GM21529 (cell line): Measurements from ENCODE around the gene C10orf143.
"Not testable (repeated sequence)": the region's sequence is repeated elsewhere in the genome, so short reads cannot be mapped to it uniquely, and the experiment has no call there.

ENCODE experiments used
- ATAC-seq: cut with Tn5 transposase; IDR thresholded peaks from one replicate; pipeline ENCODE4 v1.9.1; 2021; ENCODE audit not compliant: unreplicated experiment

Gene C10orf143

DNA sequence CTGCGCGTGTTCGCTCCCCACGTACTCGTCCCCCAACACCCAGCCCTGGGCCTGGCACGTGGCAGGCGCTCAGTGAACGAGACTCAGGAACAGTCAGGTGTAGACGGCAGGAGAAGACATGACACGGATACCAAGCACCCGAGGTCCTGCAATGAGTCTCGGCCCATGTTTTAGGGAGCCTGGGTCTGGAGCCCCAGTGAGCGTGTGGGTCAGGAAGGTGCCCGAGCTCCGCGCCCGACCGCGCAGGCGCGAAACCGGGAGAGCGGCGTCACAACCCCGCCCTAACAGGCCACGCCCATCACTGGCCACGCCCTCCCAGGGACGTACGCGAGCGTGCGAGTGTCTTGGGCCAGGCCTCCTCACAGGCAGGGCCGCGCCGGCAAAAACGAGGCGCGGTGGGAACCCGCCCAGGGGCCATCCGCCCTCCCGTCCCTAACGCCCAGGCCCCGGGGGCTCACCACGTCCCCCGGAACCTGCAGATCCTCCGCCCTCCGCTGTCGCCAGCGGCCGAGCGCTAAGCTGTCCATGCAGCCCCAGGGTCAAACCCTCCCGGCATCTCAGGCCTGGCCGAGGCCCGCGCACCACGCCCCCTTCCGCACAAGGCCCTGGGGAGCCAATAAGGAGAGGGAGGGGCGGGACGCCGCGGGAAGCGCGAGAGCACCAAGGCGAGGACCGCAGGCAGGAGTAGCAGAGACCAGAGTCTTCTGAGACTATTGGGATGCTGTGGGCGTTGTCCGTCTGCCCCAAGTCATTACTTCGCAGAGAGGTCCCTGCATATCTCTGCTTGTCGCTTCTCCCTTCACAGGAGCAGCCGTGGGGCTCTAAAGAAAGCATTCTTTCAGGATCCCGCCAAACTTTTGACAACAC is at the start of gene C10orf143:
Gene C10orf143, minus strand, starts transcription at position 585 of the 867 bp plus-strand sequence. Its CDS starts 58 bp downstream, at position 527.
- ATAC-seq = peak; percentile 79

DNA sequence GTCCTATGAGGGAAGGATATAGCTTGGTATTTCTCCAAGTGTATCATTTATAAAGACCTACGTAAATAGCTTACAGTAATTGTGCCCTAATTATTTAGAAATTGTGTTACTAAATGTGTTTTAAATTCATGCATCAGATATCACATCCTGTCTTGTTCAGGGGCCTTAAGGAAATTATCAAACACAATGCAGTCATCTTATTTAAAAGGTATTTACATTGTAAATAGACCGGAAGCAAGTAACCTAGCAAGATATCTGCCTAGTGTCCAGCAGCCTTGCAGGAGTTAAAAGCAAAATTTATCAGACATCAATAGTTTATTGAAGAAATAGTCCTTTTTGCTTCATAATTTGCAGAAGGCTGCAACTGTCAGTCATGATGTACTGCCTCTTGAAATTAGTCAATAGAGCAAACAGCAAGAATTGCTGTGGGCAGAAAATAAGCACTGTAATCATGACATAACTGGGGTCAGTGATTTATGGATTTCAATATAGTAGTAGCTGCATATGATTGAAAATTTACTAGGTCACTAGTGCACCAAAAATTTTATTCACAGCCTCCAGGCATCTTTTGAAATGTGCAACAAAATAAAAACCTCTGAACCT is 48.7 kb upstream of the C10orf143 start:
- no peak for ATAC-seq

DNA sequence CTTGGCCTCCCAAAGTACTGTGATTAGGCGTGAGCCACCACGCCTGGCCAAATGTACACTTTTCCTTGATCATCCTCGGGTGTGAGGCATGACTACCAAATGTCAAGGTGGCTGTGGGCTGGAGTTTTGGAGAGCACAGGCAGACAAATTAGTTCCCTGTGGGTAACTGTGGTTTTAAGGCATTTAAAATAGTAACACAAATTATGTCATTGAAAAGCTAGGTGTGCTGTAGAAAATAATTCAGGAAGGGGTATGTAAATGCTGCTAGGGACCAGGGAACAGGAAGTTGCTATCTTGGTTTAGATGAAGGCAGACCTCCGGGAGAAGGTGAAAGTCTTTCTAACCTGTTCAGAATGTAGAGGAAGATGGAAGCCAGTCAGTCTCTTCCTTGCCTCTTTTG is 35.4 kb upstream of the C10orf143 start:
- no peak for ATAC-seq

DNA sequence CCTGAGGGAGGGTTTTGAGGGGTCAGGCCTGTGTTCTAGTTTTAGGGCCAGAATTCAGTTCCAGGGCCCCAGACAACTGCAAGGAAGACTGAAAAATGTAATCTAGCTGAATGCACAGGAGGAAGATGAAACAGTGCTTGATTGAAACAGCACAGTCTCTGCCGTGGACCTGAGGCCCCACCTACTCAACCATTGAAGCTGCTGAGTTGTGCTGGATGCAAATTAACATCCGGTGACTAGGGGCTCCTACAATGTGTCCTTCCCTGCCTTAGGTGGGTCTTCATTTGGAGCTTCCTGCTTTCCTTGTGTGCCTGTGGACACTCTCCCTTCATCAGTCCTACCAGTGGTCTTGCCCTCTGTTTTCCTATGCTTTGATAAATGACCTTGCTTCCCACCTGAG is 31.2 kb upstream of the C10orf143 start:
- ATAC-seq = peak; percentile 84

DNA sequence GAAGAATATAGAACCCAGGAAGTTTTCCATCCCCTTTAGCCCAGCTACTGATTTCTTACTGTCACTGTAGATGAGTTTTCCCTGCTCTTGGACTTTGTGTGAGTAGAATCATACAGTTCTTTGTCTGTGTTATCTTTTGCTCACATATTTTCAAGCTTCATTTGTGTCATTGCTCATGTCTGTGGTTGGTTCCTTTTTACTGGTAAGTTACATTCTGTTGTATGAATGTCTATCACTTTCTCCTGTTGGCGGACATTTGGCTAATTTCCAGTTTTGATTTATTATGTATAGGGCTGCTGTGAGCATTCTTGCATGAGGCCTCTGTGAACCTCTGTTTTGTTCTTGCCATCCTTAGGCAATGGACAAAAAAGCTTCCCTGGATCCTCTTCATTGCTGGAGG is 30.8 kb upstream of the C10orf143 start:
- ATAC-seq = peak; percentile 20

DNA sequence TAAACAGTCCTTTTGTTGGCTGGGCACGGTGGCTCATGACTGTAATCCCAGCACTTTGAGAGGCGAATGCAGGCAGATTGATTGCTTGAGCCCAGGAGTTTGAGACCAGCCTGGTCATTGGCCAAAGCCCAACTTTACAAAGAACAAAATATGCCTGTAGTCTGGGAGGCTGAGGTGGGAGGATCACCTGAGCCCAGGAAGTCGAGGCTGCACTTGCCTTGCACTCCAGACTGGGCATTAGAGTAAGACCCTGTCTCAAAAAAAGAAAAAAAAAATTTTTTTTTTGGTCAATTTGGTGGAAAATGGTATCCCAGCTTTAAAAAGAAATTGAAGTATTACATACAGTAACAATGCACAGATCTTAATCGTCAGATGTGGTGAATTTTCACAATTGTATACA is 30.4 kb upstream of the C10orf143 start:
- ATAC-seq = no peak

DNA sequence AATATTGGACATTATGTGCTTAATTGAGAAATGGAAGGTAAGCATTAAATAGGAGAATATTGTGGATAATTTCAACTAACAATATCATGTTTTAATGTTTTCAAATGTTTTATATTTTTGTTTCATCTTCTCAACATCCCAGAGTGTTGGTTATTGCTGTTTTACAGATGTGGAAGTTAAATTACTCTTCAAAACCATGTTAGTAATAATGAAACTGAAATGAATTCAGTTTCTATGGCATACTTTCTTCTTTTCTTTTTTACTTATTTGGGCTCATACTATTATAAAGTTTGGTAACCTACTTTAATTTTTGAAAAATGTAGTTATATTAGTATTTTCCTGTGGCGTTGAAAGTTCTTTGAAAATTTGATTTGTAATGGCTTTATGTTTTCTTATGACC is 29.8 kb upstream of the C10orf143 start:
- peak; percentile 25 for ATAC-seq

DNA sequence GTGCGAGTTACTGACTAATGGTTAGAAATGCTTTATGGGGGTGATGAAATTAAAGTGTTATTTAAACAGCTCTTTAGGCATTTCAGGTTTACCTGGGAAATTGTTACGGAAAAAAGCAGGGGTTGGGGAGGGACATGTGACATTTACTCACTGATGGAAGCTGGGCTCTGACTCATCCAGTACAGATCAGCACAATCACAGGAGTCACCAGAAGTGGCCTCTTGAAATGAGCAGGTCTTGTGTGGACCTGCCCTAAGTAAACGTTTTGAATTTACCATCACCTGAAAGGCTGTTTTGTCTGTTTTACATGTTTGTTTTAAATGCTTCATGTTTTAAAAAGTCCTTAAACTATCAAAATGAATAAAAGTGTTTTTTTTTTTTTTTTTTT is 27.8 kb upstream of the C10orf143 start:
- ATAC-seq = no peak

DNA sequence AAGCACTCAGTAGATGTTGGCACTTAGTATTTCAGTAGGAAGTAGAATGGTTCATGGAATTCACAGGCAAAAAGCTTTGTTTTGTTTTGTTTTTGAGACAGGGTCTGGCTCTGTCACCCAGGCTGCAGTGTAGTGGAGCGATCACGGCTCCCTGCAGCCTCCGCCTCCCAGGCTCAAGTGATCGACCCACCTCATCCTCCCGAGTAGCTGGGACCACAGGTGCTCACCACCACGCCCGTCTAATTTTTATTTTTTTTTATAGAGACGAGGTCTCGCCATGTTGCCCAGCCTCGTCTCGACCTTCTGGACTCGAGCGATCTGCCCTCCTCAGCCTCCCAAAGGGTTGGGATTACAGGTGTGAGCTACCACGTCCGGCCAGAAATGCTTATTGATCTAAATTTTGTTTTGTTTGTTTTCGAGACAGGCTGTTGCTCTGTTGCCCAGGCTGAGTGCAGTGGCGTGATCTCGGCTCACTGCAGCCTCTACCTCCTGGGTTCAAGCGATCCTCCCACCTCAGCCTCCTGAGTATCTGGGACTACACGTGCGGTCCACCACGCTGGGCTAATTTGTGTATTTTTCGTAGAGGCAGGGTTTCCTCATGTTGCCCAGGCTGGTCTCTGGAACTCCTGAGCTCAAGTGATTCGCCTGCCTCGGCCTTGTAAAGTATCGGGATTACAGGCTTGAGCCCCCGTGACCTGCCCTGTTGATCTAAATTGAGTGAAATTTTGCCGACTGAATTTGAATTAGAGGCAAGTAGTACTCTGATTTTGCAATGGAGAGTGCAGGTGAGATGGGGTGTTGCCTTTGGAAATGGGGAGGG is 27.2 kb upstream of the C10orf143 start:
- no peak for ATAC-seq

DNA sequence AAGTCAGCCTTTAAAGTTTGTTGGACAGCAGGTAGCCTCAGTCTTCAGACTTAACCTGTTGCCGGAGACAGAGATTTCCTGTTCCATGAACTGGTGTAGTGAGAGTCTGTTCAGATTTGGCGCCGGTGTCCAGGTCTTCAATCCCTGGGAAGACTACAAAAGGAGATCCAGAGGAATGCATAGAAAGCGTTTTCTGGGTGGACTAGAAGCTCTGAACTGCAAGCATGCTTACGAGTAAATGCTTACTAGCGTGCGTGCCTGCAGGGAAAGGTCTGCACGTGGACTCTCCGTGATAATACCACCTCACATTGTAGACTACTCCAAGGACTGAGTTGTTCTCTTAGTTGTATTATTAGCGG is 26.4 kb upstream of the C10orf143 start:
- no peak for ATAC-seq

DNA sequence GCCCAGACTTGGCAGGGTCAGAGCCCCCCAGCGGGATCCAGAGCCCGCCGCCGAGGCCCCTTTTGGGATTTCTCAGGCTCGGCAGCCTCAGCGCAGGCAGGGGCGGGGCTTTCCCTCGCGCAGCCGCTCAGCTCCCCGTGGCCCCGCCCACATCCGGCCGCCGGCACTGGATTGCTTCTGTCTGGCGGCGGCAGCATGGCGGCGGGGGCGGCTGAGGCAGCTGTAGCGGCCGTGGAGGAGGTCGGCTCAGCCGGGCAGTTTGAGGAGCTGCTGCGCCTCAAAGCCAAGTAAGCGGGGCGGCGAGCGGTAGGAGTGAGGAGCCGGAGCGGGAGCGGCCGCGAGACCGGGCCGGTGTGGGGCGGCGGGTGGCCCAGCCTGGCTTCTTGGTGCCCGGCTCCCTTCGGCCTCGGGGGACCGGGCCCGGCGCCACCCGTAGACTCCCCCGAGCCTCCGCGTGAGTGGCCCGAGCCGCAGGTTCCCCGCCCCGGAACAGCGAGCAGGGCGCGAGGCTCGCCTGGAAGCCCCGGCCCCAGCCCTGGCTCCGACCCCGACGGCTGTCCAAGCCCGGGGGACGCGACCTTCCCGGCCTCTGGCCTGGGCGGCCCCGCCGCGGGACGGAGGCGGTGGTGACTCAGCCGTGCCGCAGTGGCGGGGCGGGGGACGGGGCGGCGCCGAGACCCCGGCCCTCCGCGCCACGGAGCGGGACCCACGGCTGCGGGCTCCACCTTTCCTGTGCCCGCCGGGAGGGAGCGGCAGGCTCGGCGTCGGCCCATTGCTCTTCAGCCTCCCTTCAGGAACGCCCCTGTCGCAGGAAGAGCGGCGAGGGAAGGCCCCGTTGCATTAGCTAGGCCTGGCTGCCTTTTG is 25.8 kb upstream of the C10orf143 start, which contains the start of gene GLRX3:
Gene GLRX3, plus strand, starts transcription at position 166 of the 864 bp plus-strand sequence. Its CDS starts 30 bp downstream, at position 196.
- peak; percentile 79 for ATAC-seq

DNA sequence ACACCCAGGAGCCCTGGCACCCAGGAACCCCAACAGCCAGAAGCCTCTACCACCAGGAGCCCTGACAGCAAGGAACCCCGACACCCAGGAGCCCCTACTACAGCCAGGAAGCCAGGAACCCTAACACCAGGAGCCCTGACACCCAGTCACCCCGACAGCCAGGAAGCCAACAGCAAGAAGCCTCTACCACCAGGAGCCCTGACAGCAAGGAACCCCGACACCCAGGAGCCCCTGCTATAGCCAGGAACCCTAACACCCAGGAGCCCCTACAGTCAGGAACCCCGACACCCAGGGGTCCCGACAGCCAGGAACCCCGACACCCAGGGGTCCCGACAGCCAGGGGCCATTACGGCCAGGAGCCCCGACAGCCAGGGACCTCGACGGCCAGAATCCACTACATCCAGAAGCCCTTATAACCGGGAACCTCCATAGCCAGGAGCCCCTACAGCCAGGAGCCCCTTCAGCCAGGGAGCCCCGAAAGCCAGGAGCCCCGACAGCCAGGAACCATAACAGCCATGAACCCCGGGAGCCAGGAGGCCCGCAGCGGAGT is 25.1 kb upstream of the C10orf143 start:
- peak; percentile 21 for ATAC-seq

DNA sequence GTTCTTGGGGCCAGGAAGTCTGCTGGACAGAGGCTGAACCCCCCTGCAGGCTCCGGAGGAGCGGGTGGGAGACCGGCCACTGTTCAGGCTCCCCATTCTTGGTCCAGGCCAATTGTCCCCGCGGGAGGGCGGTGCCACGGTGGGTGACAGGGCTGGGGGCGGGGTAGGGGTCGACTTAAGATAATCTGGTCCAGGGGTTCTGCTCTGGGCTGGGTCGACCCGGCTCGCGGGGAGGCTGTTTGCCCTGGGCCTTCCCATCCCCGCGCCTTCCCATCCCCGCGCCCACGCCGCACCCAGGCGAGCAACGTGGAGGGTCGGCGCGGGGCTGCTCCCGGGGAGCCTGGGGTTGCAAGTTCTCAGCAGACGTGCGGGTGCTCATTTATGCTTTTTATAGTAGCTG is 18.3 kb upstream of the C10orf143 start:
- ATAC-seq = no peak

DNA sequence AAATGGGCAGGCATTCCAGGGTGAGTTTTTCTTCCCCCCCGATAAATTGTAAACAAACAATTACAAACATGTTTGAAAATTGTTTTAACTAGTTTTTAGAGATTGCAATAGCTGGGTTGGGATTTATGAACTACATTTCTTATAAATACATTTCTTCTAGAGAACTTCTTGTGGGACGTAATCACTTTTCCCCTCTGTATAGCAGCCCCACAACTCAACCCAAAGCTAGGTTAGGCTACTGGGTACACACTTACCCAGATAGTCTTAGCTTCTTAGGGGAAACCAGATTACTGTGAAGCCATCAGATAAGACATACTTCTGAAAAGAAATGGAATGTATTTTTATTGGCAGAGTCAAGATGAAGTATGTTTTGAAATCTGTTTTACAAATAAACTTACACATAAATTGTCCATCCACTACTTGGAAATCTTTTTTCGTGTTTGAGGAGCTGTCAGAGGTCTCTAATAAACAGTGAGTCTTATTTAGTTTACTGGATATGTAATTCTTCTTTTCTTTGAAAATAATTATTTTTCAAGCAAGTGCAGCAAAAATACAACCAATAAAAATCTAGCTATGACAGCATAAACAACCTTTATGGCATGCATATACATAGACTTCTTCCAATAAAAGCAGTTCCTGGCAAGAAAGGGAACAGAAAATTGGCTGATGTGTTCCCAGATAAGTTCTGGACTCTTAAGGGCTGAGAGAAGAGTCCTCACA is 17.6 kb upstream of the C10orf143 start:
- ATAC-seq = no peak

DNA sequence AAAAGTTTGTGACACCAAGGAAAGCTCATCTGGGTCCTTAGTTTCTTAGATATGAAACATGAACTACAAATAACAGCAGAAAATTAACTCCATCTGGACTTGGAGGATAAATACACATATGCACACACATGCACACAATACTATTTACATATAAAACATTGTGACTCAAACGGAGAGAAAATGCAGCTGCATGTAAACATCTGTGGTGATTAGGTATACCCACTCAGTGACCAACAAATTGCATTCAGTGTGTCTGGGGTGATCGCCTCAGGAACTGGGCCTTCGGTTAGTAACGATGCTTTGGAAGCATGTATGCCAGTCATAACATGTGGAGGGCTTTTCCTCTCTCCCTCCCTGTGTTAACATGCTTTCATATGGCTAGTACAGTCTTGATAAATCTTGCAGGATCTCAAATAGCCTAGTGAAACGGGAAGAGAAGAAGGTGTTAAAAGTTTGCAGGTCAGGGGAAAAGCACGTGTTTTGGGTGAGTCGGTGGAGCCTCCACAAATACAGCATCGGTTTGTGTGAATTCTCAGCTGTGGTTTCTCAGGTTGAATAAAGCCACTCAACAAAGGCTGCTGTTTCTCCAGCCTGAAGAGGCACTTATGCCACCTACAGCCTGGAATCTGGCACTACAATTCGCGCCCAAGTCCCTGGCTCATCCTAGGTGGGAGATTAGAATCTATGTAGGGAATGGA is 16.9 kb upstream of the C10orf143 start:
- ATAC-seq = peak; percentile 99

DNA sequence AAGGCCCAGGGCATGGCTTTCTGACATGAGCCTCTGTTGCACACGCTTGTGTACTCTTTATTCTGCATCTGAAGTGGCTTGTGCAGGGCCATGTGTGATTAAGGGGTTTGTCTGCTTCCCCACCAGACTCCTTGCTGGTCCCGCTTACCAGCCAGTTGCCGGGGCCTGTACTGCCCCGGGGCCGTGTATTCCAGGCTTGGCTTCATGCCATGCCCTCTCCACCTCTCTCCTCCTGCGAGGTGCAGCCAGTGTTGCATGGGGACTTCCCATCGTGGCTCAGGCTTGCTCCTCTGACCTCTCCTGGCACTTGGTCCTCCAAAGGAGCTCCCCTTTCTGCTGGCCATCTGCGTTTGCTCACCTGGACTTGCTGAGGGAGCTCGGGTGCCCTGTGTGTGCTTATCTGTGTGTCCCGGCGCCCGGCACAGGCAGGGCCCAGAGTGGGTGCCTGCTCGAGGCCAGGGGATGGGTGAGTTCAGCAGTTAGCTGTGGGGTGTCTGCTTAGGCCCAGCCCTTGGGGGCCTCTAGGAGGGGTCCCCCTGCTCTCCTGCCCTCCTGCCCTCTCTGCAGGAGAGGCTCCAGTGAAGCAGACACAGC is 11.0 kb upstream of the C10orf143 start:
- ATAC-seq = no peak

DNA sequence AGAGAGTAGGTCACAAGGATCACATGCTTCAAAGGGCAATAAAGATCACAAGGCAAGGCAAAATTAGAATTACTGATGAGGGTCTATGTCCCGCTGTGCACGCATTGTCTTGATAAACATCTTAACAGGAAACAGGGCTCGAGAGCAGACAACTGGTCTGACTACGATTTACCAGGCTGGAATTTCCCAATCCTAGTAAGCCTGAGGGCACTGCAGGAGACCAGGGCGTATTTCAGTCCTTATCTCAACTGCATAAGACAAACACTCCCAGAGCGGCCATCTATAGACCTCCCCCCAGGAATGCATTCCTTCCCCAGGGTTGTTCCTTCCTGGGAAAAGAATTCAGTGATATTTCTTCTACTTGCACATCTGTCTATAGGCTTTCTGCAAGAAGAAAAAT is 6.9 kb upstream of the C10orf143 start:
- ATAC-seq = not testable (repeated sequence)

DNA sequence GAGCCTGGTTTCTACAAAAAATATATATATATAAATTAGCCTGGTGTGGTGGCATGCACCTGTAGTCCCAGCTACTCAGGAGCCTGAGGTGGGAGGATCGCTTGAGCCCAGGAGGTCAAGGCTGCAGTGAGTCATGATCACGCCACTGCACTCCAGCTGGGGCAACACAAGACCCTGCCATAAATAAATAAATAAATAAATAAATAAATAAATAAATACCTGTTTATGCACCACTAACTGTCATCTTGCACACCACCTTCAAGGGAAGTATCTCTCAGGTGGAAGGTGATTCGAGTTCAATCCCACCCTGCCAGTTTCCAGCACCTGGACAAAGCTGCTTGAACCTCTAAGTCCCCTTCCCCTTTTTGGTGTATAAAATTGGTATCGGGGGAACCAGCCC is 6.3 kb upstream of the C10orf143 start:
- ATAC-seq = not testable (repeated sequence)

DNA sequence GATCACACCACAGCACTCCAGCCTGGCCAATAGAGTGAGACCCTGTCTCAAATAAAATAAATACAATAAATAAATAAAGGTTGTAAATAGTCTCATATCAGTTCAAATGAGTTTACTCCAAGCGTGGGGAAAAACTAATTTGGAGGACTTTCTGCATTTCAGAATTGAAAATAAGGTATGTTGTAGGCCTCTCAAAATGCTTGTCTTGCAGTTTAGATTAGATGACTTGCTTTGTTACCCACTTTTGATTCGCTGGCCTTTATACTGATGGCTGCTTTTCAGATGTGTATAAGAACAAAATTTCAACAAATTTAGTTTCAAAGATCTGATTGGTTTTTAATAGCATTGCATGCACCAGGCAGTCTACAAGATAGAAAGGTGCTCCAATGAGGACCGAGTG is 2.2 kb upstream of the C10orf143 start:
- no peak for ATAC-seq
